Memory B cell (primary cell): ENCODE measurements around the gene NT5C2.
A peak's percentile ranks its signal among the peaks of the same experiment; 100 is the strongest.

Source experiments
- ATAC-seq: fragments of 150-1000 bp; cut with Tn5 transposase; 2 replicates; pipeline ENCODE4 v1.10.0; 2021; ENCODE audit warnings: low read depth, mild to moderate bottlenecking, moderate library complexity
- DNase-seq, 2 donors: peaks; one replicate each; pipeline ENCODE4 v3.0.0; 2022; ENCODE audit warnings: low spot score in 2 of 2
- H3K27ac Mint-ChIP-seq: one replicate; pipeline ENCODE4 v1.8.0; 2022; ENCODE audit warnings: mild to moderate bottlenecking, moderate library complexity, mixed read lengths
- H3K27me3 Mint-ChIP-seq: one replicate; pipeline ENCODE4 v1.8.0; 2022; ENCODE audit warnings: mixed read lengths
- H3K36me3 Mint-ChIP-seq: one replicate; pipeline ENCODE4 v1.8.0; 2022; ENCODE audit warnings: mild to moderate bottlenecking, mixed read lengths
- H3K4me1 Mint-ChIP-seq: one replicate; pipeline ENCODE4 v1.8.0; 2022; ENCODE audit warnings: mixed read lengths
- H3K4me3 Mint-ChIP-seq: one replicate; pipeline ENCODE4 v1.8.0; 2022; ENCODE audit warnings: mild to moderate bottlenecking, moderate library complexity, mixed read lengths
- H3K9me3 Mint-ChIP-seq: one replicate; pipeline ENCODE4 v1.8.0; 2022; ENCODE audit warnings: mixed read lengths

NT5C2 gene

DNA sequence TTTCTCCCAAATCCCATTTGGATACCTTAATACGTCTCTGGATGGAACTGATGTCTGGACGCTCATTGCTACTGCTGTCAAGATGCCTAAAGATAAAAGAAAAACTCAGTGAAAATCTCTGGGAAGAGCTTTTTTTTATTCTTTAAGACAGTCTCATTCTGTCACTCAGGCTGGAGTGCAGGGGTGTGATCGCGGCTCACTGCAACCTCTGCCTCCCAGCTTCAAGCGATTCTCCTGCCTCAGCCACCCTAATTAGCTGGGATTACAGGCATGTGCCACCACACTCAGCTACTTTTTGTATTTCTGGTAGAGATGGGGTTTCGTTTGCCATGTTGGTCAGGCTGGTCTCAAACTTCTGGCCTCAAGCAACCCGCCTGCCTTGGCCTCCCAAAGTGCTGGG, 102.2 kb downstream of the NT5C2 start:
- DNase-seq (no peak), ATAC-seq (no peak)
- H3K9me3 Mint-ChIP-seq, result no peaks in the 10 kb centered on the region
- no peak overlapping the region for H3K27ac Mint-ChIP-seq
- H3K4me3 Mint-ChIP-seq, result no peak overlapping the region
- peaks cover 20% of the 10 kb centered on the region for H3K36me3 Mint-ChIP-seq
- H3K4me1 Mint-ChIP-seq, result no peaks in the 10 kb centered on the region
- no peaks in the 10 kb centered on the region for H3K27me3 Mint-ChIP-seq

DNA sequence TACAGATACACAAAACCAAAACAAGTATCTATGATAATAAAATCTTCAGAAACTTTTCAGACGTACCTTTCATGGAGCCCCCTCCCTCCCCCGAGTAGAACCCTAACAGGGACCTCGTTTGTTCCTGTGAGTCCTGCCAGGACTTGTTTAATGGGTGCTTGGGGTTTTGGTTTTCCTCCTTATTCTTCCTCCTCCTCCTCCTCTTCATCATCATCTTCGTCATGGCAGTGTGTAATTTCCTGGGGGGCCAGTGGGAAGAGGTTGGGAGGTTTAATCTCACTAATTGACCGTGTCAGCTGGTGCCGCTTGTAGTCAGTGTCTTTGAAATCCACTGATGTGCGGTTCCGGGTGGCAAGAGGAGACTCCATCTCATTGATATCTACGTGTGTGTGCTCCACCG, 103.6 kb downstream of the NT5C2 start:
- DNase-seq (no peak), ATAC-seq (no peak)
- Mint-ChIP-seq H3K9me3 (no peaks in the 10 kb centered on the region), H3K36me3 (peaks cover 26% of the 10 kb centered on the region), H3K27ac (peak overlapping the region; percentile 50), H3K4me3 (no peak overlapping the region), H3K27me3 (no peaks in the 10 kb centered on the region), H3K4me1 (no peaks in the 10 kb centered on the region)

DNA sequence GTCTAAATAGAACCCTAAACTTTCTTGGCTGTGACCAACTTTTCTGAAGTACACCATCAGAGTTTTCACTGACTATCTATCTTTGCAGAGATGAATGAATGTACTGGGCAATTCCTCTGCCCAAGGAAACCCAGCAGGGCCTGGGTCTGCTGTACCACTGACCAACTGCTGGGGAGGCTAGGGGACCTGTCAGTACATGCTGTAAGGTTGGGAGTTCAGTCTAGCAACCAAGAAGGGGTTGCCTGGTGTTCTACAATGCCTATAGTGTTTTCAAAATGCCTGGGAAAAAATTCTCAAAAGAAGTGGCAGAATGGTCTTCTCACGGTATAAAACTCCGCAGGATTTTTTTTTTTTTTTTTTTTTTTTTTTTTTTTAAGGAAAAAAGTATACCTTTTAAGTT, 106.3 kb downstream of the NT5C2 start:
- ATAC-seq (no peak), DNase-seq (no peak)
- H3K36me3 Mint-ChIP-seq, result peaks cover 25% of the 10 kb centered on the region
- no peaks in the 10 kb centered on the region for H3K9me3 Mint-ChIP-seq
- no peak overlapping the region for H3K27ac Mint-ChIP-seq
- no peaks in the 10 kb centered on the region for H3K27me3 Mint-ChIP-seq
- no peaks in the 10 kb centered on the region for H3K4me1 Mint-ChIP-seq
- H3K4me3 Mint-ChIP-seq, result no peak overlapping the region

DNA sequence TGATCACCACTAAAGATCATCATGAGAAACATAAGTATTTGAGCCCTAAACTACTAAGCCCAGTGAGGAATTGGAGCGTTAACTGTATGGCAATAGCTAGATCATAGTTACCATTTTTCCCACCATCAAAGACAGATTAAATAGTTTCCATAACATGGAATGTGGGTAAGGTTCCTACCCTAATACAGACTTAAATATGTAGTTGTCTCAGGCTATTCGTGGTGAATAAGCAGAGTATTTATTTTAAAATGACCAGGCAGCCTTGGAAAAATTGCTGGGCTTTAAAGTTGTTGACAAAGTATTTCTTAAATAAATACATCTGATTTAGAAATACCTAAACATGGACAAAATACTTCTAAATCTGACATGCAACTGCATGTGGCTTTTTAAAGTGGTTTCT, 106.8 kb downstream of the NT5C2 start:
- Mint-ChIP-seq H3K36me3 (peaks cover 25% of the 10 kb centered on the region), H3K9me3 (no peaks in the 10 kb centered on the region), H3K4me1 (no peaks in the 10 kb centered on the region), H3K27ac (no peak overlapping the region), H3K4me3 (no peak overlapping the region), H3K27me3 (no peaks in the 10 kb centered on the region)
- no peak for DNase-seq
- ATAC-seq, result no peak

DNA sequence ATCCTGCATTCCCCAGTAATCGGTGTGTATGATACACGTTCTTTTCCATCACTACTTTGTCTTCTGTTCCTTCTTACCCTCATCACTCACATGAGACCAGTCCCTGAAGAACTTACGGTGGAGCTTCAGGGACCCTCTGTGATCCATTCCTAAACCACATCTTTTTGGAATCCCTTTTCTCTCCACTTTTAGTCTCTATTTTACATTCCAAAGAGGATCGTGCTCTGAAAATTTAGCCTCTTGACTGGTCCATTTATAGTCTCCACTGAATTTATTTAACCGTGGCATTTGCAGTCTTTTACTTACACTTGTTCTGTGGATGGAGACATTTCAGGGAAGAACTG, 109.1 kb downstream of the NT5C2 start:
- peak overlapping the region; percentile 65 for H3K27ac Mint-ChIP-seq
- H3K27me3 Mint-ChIP-seq, result no peaks in the 10 kb centered on the region
- H3K36me3 Mint-ChIP-seq, result peaks cover 14% of the 10 kb centered on the region
- no peak overlapping the region for H3K4me3 Mint-ChIP-seq
- DNase-seq, result no peak
- no peaks in the 10 kb centered on the region for H3K4me1 Mint-ChIP-seq
- no peak for ATAC-seq
- H3K9me3 Mint-ChIP-seq, result no peaks in the 10 kb centered on the region

DNA sequence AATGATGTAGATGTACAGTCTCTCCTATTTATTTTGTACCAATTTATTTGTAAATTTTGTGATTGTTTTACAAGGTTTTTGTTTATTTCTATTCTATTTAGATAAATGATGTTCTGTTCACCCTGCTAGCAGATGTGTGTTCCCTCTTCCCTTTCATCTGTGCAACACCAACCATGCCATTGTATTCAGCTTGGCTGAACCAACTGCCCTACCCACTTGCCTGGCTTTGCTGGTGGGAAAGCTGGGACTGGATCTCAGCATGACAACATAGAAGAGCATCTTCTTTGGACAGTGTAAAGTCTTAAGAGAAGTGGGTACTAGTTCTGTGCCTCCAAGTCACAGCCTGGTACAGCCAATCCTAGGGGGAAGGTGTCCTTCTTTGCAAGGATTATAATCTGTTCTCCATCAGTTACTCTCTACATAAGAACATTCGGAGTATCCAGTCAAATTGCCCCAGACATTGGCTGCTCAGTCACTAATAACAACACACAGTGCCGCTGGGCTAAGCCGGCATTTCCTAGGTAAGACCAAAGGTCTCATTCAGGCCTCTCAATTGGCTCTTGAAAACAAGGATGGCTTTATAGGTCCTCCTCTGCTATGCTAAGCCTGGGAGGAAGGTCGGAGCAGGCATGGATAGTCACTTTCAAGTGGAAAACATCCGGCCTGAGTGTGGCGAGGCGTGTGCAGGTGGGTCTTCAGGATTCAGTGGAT, 109.7 kb downstream of the NT5C2 start:
- peaks cover 16% of the 10 kb centered on the region for H3K36me3 Mint-ChIP-seq
- DNase-seq (no peak), ATAC-seq (no peak)
- H3K4me1 Mint-ChIP-seq, result no peaks in the 10 kb centered on the region
- H3K4me3 Mint-ChIP-seq, result no peak overlapping the region
- peak overlapping the region; percentile 65 for H3K27ac Mint-ChIP-seq
- no peaks in the 10 kb centered on the region for H3K27me3 Mint-ChIP-seq
- H3K9me3 Mint-ChIP-seq, result no peaks in the 10 kb centered on the region

DNA sequence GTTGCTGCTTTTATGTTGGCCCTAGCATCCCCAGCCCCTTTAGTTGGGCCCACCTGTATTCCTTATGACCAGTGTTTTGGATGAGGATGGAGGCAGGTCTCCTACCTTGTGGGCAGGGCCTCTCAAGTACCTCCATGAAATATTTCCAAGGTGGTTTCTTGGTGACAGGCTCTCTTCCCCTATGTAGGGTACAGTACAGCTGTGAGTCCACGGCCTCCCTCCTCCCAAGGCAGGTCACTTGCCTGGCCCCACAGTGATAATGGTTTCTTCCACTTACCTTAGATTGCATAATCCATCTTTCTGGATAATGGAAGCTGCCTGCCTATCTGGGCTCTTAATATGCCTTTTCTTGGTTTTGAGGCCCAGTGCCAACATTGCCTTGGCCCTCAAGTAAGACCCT, 110.4 kb downstream of the NT5C2 start:
- ATAC-seq (no peak), DNase-seq (no peak)
- Mint-ChIP-seq H3K4me3 (no peak overlapping the region), H3K27me3 (no peaks in the 10 kb centered on the region), H3K27ac (no peak overlapping the region), H3K4me1 (no peaks in the 10 kb centered on the region), H3K36me3 (peaks cover 20% of the 10 kb centered on the region), H3K9me3 (no peaks in the 10 kb centered on the region)

DNA sequence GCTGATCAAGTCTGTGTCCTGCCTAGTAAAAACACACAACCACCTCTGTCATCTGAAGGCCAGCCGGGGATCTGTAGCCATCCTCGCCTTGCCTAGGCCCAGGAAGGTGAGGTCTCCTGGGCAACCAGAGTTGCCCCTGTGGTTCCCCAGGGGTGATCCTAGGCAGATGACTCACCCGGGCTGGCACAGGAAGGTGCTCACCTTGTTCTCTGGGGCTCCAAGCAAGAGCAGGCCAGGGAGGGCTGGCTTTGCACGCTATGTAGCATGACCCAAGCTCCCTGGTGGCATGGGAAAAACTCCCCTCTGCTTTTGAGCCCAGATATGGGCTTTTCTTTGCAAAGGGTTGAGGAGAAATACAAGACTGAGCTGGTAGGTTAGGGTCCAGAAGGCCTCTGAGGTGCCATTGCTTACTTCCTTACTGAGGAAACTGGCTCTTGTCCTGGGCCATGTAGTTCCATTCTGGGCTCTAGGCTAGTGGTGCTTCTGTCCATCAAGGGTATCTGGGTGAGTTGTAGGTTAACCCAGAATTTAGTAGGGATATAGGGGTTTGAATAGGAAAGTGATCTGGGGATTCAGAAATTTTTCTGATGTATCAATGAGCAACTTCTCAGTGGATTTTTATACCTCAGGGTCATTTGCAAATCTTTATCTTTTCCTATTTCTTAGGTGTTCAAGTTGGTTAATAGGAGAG, 112.0 kb downstream of the NT5C2 start:
- H3K4me1 Mint-ChIP-seq, result no peaks in the 10 kb centered on the region
- no peak overlapping the region for H3K4me3 Mint-ChIP-seq
- ATAC-seq (no peak), DNase-seq (no peak)
- no peaks in the 10 kb centered on the region for H3K9me3 Mint-ChIP-seq
- H3K27me3 Mint-ChIP-seq, result no peaks in the 10 kb centered on the region
- peaks cover 33% of the 10 kb centered on the region for H3K36me3 Mint-ChIP-seq
- no peak overlapping the region for H3K27ac Mint-ChIP-seq

DNA sequence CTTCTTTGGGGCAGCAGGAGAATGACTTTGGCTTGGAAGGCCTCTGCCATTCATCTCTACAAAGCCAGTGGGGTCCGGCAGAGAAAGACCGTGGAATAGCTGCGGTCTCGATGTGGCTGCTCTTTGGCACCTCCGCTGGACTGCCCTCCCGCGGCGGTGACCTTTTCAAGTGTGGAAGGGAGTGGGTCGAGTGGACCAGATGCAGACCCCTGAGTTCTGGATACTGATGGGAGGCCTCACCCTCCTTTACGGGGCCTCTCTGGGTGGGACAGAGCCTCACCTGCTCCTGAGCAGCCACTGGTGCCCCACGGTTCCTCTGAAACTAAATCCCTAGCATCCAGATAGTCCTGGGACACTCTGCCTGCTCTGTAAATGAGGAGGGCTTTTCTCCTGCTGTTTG, 113.1 kb downstream of the NT5C2 start:
- Mint-ChIP-seq H3K27me3 (no peaks in the 10 kb centered on the region), H3K27ac (no peak overlapping the region), H3K9me3 (no peaks in the 10 kb centered on the region), H3K4me3 (no peak overlapping the region), H3K36me3 (peaks cover 27% of the 10 kb centered on the region), H3K4me1 (no peaks in the 10 kb centered on the region)
- DNase-seq (no peak), ATAC-seq (no peak)

DNA sequence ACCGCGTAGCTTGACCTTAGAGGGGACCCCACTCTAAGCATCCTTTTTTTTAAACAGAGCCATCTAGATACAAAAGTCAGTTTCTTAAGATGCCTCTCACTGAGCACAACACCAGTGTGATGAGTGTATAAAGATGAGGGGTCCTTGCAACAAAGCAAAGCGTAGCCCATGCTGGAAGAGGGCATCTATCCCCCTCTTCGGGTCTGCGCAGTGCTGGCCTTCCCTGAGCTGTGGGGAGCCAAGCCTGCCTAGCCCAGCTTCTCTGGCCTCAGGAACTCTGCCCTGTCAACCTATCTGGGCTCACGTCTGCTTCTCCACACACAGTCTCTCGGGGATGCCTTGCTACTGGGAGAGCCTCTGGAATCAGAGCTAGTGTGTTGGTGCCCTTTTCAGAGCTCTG, 114.0 kb downstream of the NT5C2 start:
- no peak for ATAC-seq
- no peaks in the 10 kb centered on the region for H3K9me3 Mint-ChIP-seq
- H3K36me3 Mint-ChIP-seq, result peaks cover 30% of the 10 kb centered on the region
- no peaks in the 10 kb centered on the region for H3K27me3 Mint-ChIP-seq
- no peak overlapping the region for H3K4me3 Mint-ChIP-seq
- no peaks in the 10 kb centered on the region for H3K4me1 Mint-ChIP-seq
- no peak for DNase-seq
- no peak overlapping the region for H3K27ac Mint-ChIP-seq

DNA sequence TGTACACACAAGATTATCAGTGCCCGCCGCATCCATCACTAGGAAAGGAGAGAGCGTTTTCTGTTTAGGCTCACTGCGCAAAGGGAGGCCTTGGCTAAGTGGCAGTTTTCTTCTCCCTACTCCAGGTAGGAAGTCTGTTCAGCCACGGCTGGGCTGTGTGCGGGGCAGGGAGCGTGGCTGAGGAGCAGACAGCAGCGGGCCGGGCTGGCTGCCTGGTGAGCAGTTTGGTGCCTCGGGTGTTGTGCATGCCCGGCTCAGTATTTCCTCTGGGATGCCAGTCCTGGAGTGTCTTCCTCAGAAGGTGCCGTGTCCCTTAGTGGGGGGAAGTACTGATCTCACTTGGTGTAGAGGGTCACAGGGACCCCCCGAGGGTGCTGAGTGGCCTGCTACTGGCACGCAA, 114.4 kb downstream of the NT5C2 start:
- Mint-ChIP-seq H3K36me3 (peaks cover 26% of the 10 kb centered on the region), H3K27me3 (no peaks in the 10 kb centered on the region), H3K27ac (no peak overlapping the region), H3K9me3 (no peaks in the 10 kb centered on the region), H3K4me1 (no peaks in the 10 kb centered on the region), H3K4me3 (no peak overlapping the region)
- DNase-seq (no peak), ATAC-seq (no peak)

DNA sequence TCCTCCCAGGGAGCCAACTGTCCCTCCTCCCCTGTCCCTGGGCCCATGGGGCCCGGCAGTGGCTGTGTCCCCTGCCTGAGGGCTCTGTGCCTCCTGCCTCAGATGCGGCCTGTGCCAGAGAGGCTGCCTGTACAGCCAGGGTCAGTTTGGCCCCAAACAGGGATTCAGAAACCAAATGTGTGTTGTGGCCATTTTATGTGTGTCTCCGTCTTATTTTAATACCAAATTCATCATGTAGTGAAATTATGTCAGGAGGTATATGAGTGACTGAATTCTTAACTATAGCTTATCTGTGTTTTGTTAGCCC, 114.8 kb downstream of the NT5C2 start:
- Mint-ChIP-seq H3K36me3 (peaks cover 24% of the 10 kb centered on the region), H3K9me3 (no peaks in the 10 kb centered on the region), H3K27me3 (no peaks in the 10 kb centered on the region), H3K27ac (no peak overlapping the region), H3K4me3 (no peak overlapping the region), H3K4me1 (no peaks in the 10 kb centered on the region)
- ATAC-seq (no peak), DNase-seq (no peak)

DNA sequence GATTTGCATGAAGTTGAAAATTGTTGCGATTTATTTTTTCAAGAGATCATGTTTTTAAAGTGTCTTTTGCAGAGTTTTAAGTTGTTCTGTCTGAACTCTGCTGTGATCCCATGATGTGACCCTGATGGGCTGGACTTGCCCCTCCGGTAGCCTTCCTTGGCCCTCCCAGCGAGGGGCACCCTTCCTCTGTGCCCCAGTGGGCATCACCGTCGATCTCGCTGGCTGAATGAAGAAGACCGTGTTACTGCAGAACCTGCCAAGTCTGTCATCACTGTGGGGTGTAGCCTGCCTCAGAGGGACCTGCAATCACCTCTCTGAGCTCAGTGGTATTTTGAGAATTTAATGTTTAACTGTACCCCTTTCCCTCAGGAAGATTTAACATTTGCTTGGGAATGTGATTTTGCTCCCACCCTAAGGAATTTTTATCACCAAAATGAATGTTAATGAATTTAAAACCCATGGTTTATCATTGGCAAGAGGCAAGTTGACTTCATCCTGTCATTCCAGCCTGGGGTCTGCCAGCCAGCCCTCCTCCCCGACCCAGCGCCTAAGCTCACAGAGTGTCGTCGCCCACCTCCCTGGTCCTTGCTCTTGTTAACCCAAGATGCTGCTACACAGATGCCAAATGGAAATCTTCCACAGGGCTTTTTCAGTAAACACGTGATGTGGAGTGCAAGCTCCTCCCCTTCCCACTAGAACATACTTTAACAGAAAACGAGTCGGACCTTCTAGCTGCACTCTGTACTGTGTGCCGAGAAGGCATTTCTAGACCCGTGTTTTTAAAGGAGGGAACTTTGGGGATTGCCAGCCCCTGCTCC, 115.4 kb downstream of the NT5C2 start:
- Mint-ChIP-seq H3K27ac (no peak overlapping the region), H3K4me1 (no peaks in the 10 kb centered on the region), H3K4me3 (no peak overlapping the region), H3K36me3 (peaks cover 24% of the 10 kb centered on the region), H3K27me3 (no peaks in the 10 kb centered on the region), H3K9me3 (no peaks in the 10 kb centered on the region)
- DNase-seq (no peak), ATAC-seq (no peak)

DNA sequence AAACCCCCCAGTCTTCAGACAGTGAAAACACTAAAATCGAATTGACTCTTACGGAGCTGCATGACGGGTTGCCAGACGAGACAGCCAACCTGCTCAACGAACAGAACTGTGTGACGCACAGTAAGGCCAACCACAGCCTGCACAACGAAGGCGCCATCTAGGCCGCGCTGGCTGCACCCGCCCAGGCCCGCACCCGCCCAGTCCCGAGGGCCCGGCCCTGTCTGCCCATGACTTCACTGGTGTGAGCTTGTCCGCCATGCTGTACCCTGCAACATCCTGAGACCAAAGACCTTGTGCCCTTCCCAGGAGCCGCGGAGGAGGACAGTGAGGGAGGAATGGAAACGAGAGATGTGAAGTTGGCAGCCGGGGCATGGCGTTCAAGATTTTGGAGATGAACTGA, 116.1 kb downstream of the NT5C2 start:
- Mint-ChIP-seq H3K27ac (no peak overlapping the region), H3K4me1 (no peaks in the 10 kb centered on the region), H3K9me3 (no peaks in the 10 kb centered on the region), H3K36me3 (peaks cover 24% of the 10 kb centered on the region), H3K27me3 (no peaks in the 10 kb centered on the region), H3K4me3 (no peak overlapping the region)
- DNase-seq (no peak), ATAC-seq (no peak)
